H1 (cell line): ENCODE data around the gene C1orf174. TPM values are rescaled to one million over a fixed set of nuclear protein-coding genes. Genes with fewer than 3 reads are reported as not detected.

Experiments used
- CTCF ChIA-PET: fragments of 300-600 bp; sonication (Branson Sonifier 250); formaldehyde crosslinking; loops from one replicate; lab custom pipeline; 2021; ENCODE audit not compliant: partially characterized antibody; lab: Charles Lee
- POLR2A ChIA-PET: fragments of 300-600 bp; sonication (Branson Sonifier 250); formaldehyde crosslinking; loops from one replicate; lab custom pipeline; 2021; ENCODE audit warnings: inconsistent platforms; ENCODE audit not compliant: partially characterized antibody; lab: Charles Lee
- DNase-seq, 2 experiments: peaks; one replicate each; pipeline versions ENCODE4 v3.0.0 to v3.0.0-alpha.2; 2010 to 2022; ENCODE audit warnings: low spot score in 2 of 2, low read depth in 1 of 2, mixed read lengths in 1 of 2
- FAIRE-seq: peaks from 2 replicates; lab custom pipeline; 2011; peaks lifted over from hg19 to GRCh38; lab: Jason Lieb, UNC
- H2AFZ ChIP-seq: 2 replicates; pipeline ENCODE4 v1.8.1; 2012; ENCODE audit warnings: low read length, inconsistent platforms
- H2AK5ac ChIP-seq: 2 replicates; pipeline ENCODE4 v1.6.1; 2013; ENCODE audit warnings: low read depth, low read length
- H2BK120ac ChIP-seq: replicated peaks from 2 replicates; pipeline ENCODE3; 2013; ENCODE audit warnings: low read depth, low read length, inconsistent platforms
- H2BK12ac ChIP-seq: 2 replicates; pipeline ENCODE4 v1.6.1; 2013; ENCODE audit warnings: low read depth, low read length
- H2BK15ac ChIP-seq: 2 replicates; pipeline ENCODE4 v1.6.1; 2013; ENCODE audit warnings: low read length
- H2BK20ac ChIP-seq: 2 replicates; pipeline ENCODE4 v1.6.1; 2013; ENCODE audit warnings: low read length
- H2BK5ac ChIP-seq: 2 replicates; pipeline ENCODE4 v1.6.1; 2013; ENCODE audit warnings: low read depth, low read length
- H3K14ac ChIP-seq: 2 replicates; pipeline ENCODE4 v1.6.1; 2013; ENCODE audit warnings: inconsistent platforms; ENCODE audit not compliant: insufficient read length
- H3K18ac ChIP-seq: 2 replicates; pipeline ENCODE4 v1.6.1; 2013; ENCODE audit warnings: low read length; ENCODE audit errors: extremely low read depth
- H3K23ac ChIP-seq: 2 replicates; pipeline ENCODE4 v1.6.1; 2013; ENCODE audit warnings: inconsistent platforms; ENCODE audit not compliant: insufficient read length
- H3K23me2 ChIP-seq: 2 replicates; pipeline ENCODE4 v1.6.1; 2013; ENCODE audit warnings: low read depth, low read length
- H3K27ac ChIP-seq: 2 replicates; pipeline ENCODE4 v1.6.1; 2011; ENCODE audit warnings: low read depth, low read length, inconsistent platforms
- H3K27me3 ChIP-seq, 4 experiments: replicated peaks in 1 of 4; 1 replicate in 1 of 4; 2 replicates in 3 of 4; pipeline versions ENCODE4 v1.6.1 to v1.8.1; 2011 to 2013; ENCODE audit warnings: low read length in 3 of 4, mild to moderate bottlenecking in 3 of 4, inconsistent platforms in 2 of 4, mixed read lengths in 2 of 4, moderate library complexity in 1 of 4; ENCODE audit not compliant: control insufficient read depth in 3 of 4, insufficient read depth in 3 of 4; ENCODE audit errors: extremely low read depth in 1 of 4
- H3K36me3 ChIP-seq, 4 experiments: 2 replicates each; pipeline versions ENCODE4 v1.6.1 to v1.8.1; 2011 to 2013; ENCODE audit warnings: mild to moderate bottlenecking in 4 of 4, low read length in 3 of 4, moderate library complexity in 2 of 4, control low read depth in 1 of 4, inconsistent platforms in 1 of 4; ENCODE audit not compliant: insufficient read depth in 4 of 4, control insufficient read depth in 2 of 4
- H3K4ac ChIP-seq: replicated peaks from 2 replicates; pipeline ENCODE3; 2013; ENCODE audit warnings: low read length, low read depth, mixed read lengths, inconsistent platforms; ENCODE audit not compliant: insufficient read length
- H3K4me1 ChIP-seq, 4 experiments: replicated peaks in 1 of 4; 1 replicate in 1 of 4; 2 replicates in 3 of 4; pipeline versions ENCODE4 v1.6.1 to v1.8.1; 2011 to 2013; ENCODE audit warnings: low read length in 3 of 4, inconsistent platforms in 2 of 4, mixed read lengths in 1 of 4; ENCODE audit not compliant: insufficient read depth in 4 of 4, control insufficient read depth in 3 of 4
- H3K4me2 ChIP-seq, 2 experiments: 2 replicates each; pipeline versions ENCODE4 v1.6.1 to v1.8.1; 2011 to 2013; ENCODE audit warnings: low read depth in 2 of 2, low read length in 2 of 2, control low read depth in 1 of 2, inconsistent platforms in 1 of 2, mild to moderate bottlenecking in 1 of 2; ENCODE audit not compliant: insufficient read depth in 1 of 2
- H3K4me3 ChIP-seq, 4 experiments: fragments of 200-600, 300-600 bp in 1 of 4; sonication (generic), shearing (Covaris generic), sonication (Bioruptor Twin) in 1 of 4; 2 replicates each; pipeline versions ENCODE4 v1.5.1 to v1.8.1; 2011 to 2016; ENCODE audit warnings: low read length in 4 of 4, low read depth in 3 of 4, control low read depth in 2 of 4, inconsistent platforms in 2 of 4, mild to moderate bottlenecking in 2 of 4, mixed read lengths in 1 of 4, moderate library complexity in 1 of 4; ENCODE audit not compliant: insufficient read depth in 2 of 4; ENCODE audit errors: extremely low read depth in 1 of 4
- H3K56ac ChIP-seq: replicated peaks from 2 replicates; pipeline ENCODE3; 2013; ENCODE audit warnings: low read depth, mild to moderate bottlenecking, mixed read lengths, low read length, inconsistent platforms; ENCODE audit not compliant: insufficient read length
- H3K79me1 ChIP-seq: 2 replicates; pipeline ENCODE4 v1.6.1; 2013; ENCODE audit warnings: low read depth, low read length, control low read depth
- H3K79me2 ChIP-seq, 2 experiments: 2 replicates each; pipeline versions ENCODE4 v1.6.1 to v1.8.1; 2012 to 2013; ENCODE audit warnings: low read length in 2 of 2, mild to moderate bottlenecking in 2 of 2, inconsistent platforms in 1 of 2; ENCODE audit not compliant: insufficient read depth in 2 of 2, control insufficient read depth in 1 of 2
- H3K9ac ChIP-seq, 4 experiments: replicated peaks in 1 of 4; 1 replicate in 1 of 4; 2 replicates in 3 of 4; pipeline versions ENCODE4 v1.6.1 to v1.8.1; 2011 to 2013; ENCODE audit warnings: low read depth in 3 of 4, low read length in 3 of 4, control low read depth in 2 of 4, mild to moderate bottlenecking in 2 of 4, moderate library complexity in 2 of 4, inconsistent platforms in 1 of 4; ENCODE audit errors: extremely low read depth in 1 of 4
- H3K9me3 ChIP-seq, 2 experiments: 2 replicates each; pipeline versions ENCODE4 v1.6.1 to v1.8.1; 2012 to 2013; ENCODE audit warnings: mild to moderate bottlenecking in 2 of 2, moderate library complexity in 2 of 2, control low read depth in 1 of 2, inconsistent platforms in 1 of 2, low read depth in 1 of 2, low read length in 1 of 2, mixed read lengths in 1 of 2; ENCODE audit not compliant: insufficient read depth in 2 of 2
- H4K20me1 ChIP-seq, 2 experiments: replicated peaks in 1 of 2; 2 replicates each; pipeline versions ENCODE3 to v1.8.1; 2011 to 2013; ENCODE audit warnings: inconsistent platforms in 2 of 2, low read length in 2 of 2, mild to moderate bottlenecking in 1 of 2; ENCODE audit not compliant: insufficient read depth in 2 of 2, control insufficient read depth in 1 of 2
- H4K5ac ChIP-seq: 2 replicates; pipeline ENCODE4 v1.6.1; 2013; ENCODE audit warnings: low read length, low read depth, mixed read lengths, inconsistent platforms; ENCODE audit not compliant: insufficient read length
- H4K8ac ChIP-seq: 2 replicates; pipeline ENCODE4 v1.8.0; 2013; ENCODE audit warnings: mild to moderate bottlenecking, moderate library complexity, low read length, inconsistent platforms; ENCODE audit not compliant: insufficient read depth; ENCODE audit errors: extremely low read depth
- H4K91ac ChIP-seq: replicated peaks from 2 replicates; pipeline ENCODE3; 2013; ENCODE audit warnings: low read length, mixed read lengths, inconsistent platforms; ENCODE audit not compliant: insufficient read length
- NRF1 ChIP-seq: IDR thresholded peaks from 2 replicates; pipeline ENCODE4 v1.6.1; 2011; ENCODE audit warnings: mild to moderate bottlenecking, low read depth, low read length, improper control_type of control experiment
- POU5F1 ChIP-seq: IDR thresholded peaks from 2 replicates; pipeline ENCODE4 v1.6.1; 2011; ENCODE audit warnings: low read depth, mild to moderate bottlenecking, low read length, moderate library complexity
- SRF ChIP-seq: IDR thresholded peaks from 2 replicates; pipeline ENCODE4 v1.6.1; 2011; ENCODE audit warnings: mild to moderate bottlenecking, low read depth, low read length, moderate library complexity
- WGBS, 2 experiments: shearing (Covaris generic) in 1 of 2; methylation state at CpG; one replicate each; pipeline versions ENCODE4 v1.1.6 to v1.1.7; 2013 to 2015; ENCODE audit warnings: low lambda C conversion rate in 2 of 2, mixed read lengths in 2 of 2, inconsistent platforms in 1 of 2, low coverage in 1 of 2, missing lambda C conversion rate in 1 of 2; ENCODE audit not compliant: insufficient replicate concordance in 2 of 2, insufficient coverage in 1 of 2, insufficient read length in 1 of 2; ENCODE audit errors: extremely low coverage in 1 of 2, missing lambda C conversion rate in 1 of 2; 5-methylcytosine and 5-hydroxymethylcytosine counted together
- polyA plus RNA-seq, 7 experiments: library from polyadenylated mRNA; depleted of rRNA in 3 of 7; stranded (reverse) in 5 of 7; unstranded in 2 of 7; fragments of >200 nt in 5 of 7; fragments of 200-250 nt in 2 of 7; gene quantifications; 1 replicate in 5 of 7; 2 replicates in 1 of 7; 4 replicates in 1 of 7; pipeline versions ENCODE4 v1.2.1 to v1.2.3, GENCODE V29; 2011 to 2013; ENCODE audit warnings: missing spikeins in 2 of 7, mixed read lengths in 2 of 7
- total RNA-seq: library from RNA; stranded (reverse); fragmentation: NEBNext Ultra II Directional; extraction: Animal tissue kit (Norgen Biotek cat#: 25700); gene quantifications from 2 replicates; pipeline ENCODE4 v1.2.1, GENCODE V29; 2021

C1orf174 gene
- total and polyA plus RNA-seq, 2 of the 8 experiments (the other 6 are each of a cell fraction or from before 2014, with no cell fraction given): 28.4 to 32.4 TPM

- H4K5ac ChIP-seq: no peak overlapping the region
- no peak overlapping the region for H4K8ac ChIP-seq
- no peaks in the 10 kb centered on the region for H3K79me1 ChIP-seq
- no peak overlapping the region for H3K14ac ChIP-seq
- no peak overlapping the region for H2BK120ac ChIP-seq
- no peak overlapping the region for H3K4ac ChIP-seq
- H4K91ac ChIP-seq: no peak overlapping the region
- no peak overlapping the region for H3K4me3 ChIP-seq
- no peak overlapping the region for H3K18ac ChIP-seq
- H3K9ac ChIP-seq: no peak overlapping the region
- TF ChIP-seq SRF (no peak), NRF1 (no peak), POU5F1 (no peak)
- no peak overlapping the region for H3K23ac ChIP-seq
- no peak overlapping the region for H3K27ac ChIP-seq
- H2BK12ac ChIP-seq: no peak overlapping the region
- CTCF ChIA-PET: no interaction called here
- H2AFZ ChIP-seq: no peak overlapping the region
- H3K56ac ChIP-seq: no peak overlapping the region
- no peaks in the 10 kb centered on the region for H3K23me2 ChIP-seq
- H3K36me3 ChIP-seq: peaks cover 0 to 5% (median 1%) of the 10 kb centered on the region in 4 experiments; a peak in 4 of 8 replicates
- no peak overlapping the region for H2BK20ac ChIP-seq
- no peak for DNase-seq
- no peak overlapping the region for H3K4me2 ChIP-seq
- no peak overlapping the region for H2BK15ac ChIP-seq
- no peak overlapping the region for H2AK5ac ChIP-seq
- no peak for FAIRE-seq
- peaks cover 0 to 2% of the 10 kb centered on the region in 2 experiments for H4K20me1 ChIP-seq
- no peaks in the 10 kb centered on the region for H3K4me1 ChIP-seq
- H3K79me2 ChIP-seq: no peaks in the 10 kb centered on the region
- POLR2A ChIA-PET: interaction anchor here (0.7 kb wide), 1 partner anchor 13 kb away, joined by 3 read pairs; no protein-coding TSS in a partner anchor
- H3K9me3 ChIP-seq: peaks cover 0 to 9% of the 10 kb centered on the region in 2 experiments; a peak in 2 of 4 replicates
- H3K27me3 ChIP-seq: no peaks in the 10 kb centered on the region
- H2BK5ac ChIP-seq: no peak overlapping the region
- WGBS, 2 experiments: 97% methylated on average over 16 of the region's 16 CpGs; no CpG with 5 or more reads in 1 of the 2 experiments
Observed at GRCh38 chr1:3876716-3877115, 23.4 kb downstream of the C1orf174 start.
